Non-pigmented ciliary epithelial cell (primary cell): ENCODE results near the gene PTGES3L.
A peak's percentile ranks its signal among the peaks of the same experiment; 100 is the strongest.

Experiments
- DNase-seq: peaks from one replicate; pipeline ENCODE4 v3.0.0-alpha.2; 2010; ENCODE audit warnings: low read depth

The PTGES3L gene

GRCh38 chr17:42979511-42980273 is at the start of gene PTGES3L:
Gene PTGES3L, minus strand, starts transcription at chr17:42980080. Its CDS starts 27 bp downstream, at chr17:42980053.
- DNase-seq = no peak

GRCh38 chr17:43028221-43028861 is 48.5 kb upstream of the PTGES3L start:
- no peak for DNase-seq

- no peak for DNase-seq
These were observed 47.5 kb upstream of the PTGES3L start for GRCh38 chr17:43027091-43028032.

GRCh38 chr17:43026595-43026994 is 46.7 kb upstream of the PTGES3L start:
- DNase-seq = no peak

- DNase-seq = no peak
These were observed 46.1 kb upstream of the PTGES3L start for GRCh38 chr17:43025766-43026537.

- DNase-seq = no peak
These were observed 45.4 kb upstream of the PTGES3L start for GRCh38 chr17:43025290-43025657.

GRCh38 chr17:43024407-43025289 is 44.8 kb upstream of the PTGES3L start, which contains the start of gene RND2:
Gene RND2, plus strand, starts transcription at chr17:43025231. Its CDS starts 117 bp downstream, at chr17:43025348.
- peak; percentile 88 for DNase-seq

- no peak for DNase-seq
These were observed 42.0 kb upstream of the PTGES3L start, which contains the start of gene VAT1 for GRCh38 chr17:43021741-43022512. Gene VAT1, minus strand, starts transcription at chr17:43022385. Its CDS starts 63 bp downstream, at chr17:43022322.

GRCh38 chr17:43020789-43021740 is 41.2 kb upstream of the PTGES3L start:
- DNase-seq = no peak

- no peak for DNase-seq
These were observed 40.2 kb upstream of the PTGES3L start for GRCh38 chr17:43020030-43020621.

- no peak for DNase-seq
These were observed 39.5 kb upstream of the PTGES3L start for GRCh38 chr17:43019418-43019817.

GRCh38 chr17:43018932-43019331 is 39.1 kb upstream of the PTGES3L start:
- no peak for DNase-seq

GRCh38 chr17:43018008-43018853 is 38.4 kb upstream of the PTGES3L start:
- DNase-seq = no peak

- DNase-seq = no peak
These were observed 36.3 kb upstream of the PTGES3L start for GRCh38 chr17:43016216-43016615.

- DNase-seq = no peak
These were observed 35.7 kb upstream of the PTGES3L start for GRCh38 chr17:43015579-43015978.

GRCh38 chr17:43014649-43015542 is 35.0 kb upstream of the PTGES3L start:
- DNase-seq = no peak
